Measurements from ENCODE around the gene INAFM2. TPM values are rescaled to one million over a fixed set of nuclear protein-coding genes. Genes with fewer than 3 reads are reported as not detected.
A peak's percentile ranks its signal among the peaks of the same experiment; 100 is the strongest.

INAFM2 gene
- total RNA-seq, 1 donor from 2014 or later = 33.8 TPM

DNA sequence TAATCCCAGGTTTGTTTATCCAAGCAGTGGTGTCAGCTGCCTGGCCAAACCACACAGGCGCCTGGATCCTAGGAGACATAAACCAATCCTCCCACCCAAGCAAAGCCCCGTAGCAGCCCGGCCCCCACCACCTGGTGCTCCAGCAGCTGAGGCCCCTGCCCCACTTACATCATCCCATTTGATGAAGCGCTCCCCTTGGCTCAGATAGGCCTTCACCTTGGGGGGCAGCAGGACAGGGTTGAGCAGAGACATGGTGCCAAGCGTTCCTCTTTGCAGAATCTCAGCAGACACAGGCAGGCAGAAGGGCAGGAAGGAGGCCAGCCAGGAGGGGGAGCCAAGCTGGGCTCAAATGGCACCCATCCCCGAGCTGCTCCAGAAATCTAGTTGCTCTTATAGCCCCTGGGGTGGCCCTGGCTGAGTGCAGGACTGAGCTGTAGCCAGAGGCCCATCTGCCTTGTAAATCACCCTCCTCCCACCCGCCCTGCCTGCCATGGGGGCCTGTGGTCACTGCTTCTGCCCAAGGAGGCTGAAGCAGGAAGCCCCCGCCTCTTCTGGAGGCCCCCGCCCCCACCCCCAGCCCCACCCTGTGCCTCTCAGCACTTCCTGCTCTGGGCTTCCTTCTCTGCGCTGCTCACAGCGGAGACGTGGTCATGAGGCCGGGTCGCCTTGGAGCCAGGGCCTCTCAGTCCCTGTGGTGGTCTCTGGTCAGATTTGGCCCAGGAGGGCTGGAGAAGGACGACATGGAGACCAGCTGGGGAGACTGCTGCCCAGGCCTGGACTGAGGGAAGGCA is 15.9 kb upstream of the INAFM2 start, which contains the start of gene PLCB2:
PLCB2 (minus strand) TSS at position 515 of the 791 bp plus-strand sequence; CDS start at position 252, 263 bp downstream.
- Histone ChIP-seq H3K4me1 (peaks cover 19% of the 10 kb centered on the region), H3K27me3 (ENCODE audit: low read depth) (no peaks in the 10 kb centered on the region), H3K9me3 (no peaks in the 10 kb centered on the region), H3K4me3 (peak within 1 kb of the TSS; percentile 55), H3K36me3 (peaks cover 4% of the 10 kb centered on the region), H3K27ac (peak within 1 kb of the TSS; percentile 84)
- intact Hi-C loops (cut with DNase I) = no loop called here
- peak; percentile 76 for DNase-seq
- TF ChIP-seq, protein P1, sequence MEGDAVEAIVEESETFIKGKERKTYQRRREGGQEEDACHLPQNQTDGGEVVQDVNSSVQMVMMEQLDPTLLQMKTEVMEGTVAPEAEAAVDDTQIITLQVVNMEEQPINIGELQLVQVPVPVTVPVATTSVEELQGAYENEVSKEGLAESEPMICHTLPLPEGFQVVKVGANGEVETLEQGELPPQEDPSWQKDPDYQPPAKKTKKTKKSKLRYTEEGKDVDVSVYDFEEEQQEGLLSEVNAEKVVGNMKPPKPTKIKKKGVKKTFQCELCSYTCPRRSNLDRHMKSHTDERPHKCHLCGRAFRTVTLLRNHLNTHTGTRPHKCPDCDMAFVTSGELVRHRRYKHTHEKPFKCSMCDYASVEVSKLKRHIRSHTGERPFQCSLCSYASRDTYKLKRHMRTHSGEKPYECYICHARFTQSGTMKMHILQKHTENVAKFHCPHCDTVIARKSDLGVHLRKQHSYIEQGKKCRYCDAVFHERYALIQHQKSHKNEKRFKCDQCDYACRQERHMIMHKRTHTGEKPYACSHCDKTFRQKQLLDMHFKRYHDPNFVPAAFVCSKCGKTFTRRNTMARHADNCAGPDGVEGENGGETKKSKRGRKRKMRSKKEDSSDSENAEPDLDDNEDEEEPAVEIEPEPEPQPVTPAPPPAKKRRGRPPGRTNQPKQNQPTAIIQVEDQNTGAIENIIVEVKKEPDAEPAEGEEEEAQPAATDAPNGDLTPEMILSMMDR (IDR thresholded peaks at IDR 0.05) = peak; percentile 24
- peak; percentile 80 to 85 for ATAC-seq

DNA sequence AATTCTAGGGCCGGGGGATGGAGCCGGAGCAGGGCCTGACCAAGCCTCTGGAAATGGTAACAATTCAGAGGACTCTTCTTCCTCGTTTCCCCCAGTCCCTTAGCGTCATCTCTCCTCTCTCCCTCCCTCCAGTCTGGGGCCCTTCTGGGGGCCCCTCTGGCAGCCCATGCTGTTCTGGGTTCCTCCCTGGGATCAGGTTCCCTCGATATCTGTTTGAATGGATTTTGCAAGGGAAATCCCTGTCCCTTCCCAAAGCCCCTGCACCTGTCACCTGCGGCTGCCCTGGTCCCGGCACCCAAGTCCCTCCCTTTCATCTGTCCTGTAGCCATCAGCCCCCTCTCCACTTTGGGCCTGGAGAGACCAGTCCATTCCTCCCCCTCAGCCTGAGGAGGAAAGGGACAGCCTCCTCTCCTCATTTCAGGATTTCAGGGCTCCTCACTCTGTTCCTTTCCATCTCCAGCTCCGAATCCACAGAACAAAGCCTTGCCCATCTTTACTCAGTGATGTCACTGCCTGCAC is 14.1 kb upstream of the INAFM2 start:
- ATAC-seq (no peak), DNase-seq (no peak)
- peaks cover 31% of the 10 kb centered on the region for H3K4me1 ChIP-seq
- intact Hi-C loops (cut with DNase I) = no loop called here
- H3K36me3 ChIP-seq = no peaks in the 10 kb centered on the region
- H3K4me3 ChIP-seq = no peak overlapping the region
- H3K9me3 ChIP-seq = no peaks in the 10 kb centered on the region
- TF ChIP-seq, protein P1 (IDR thresholded peaks at IDR 0.05) = no peak
- H3K27ac ChIP-seq = peak overlapping the region; percentile 84
- H3K27me3 ChIP-seq (ENCODE audit: low read depth) = no peaks in the 10 kb centered on the region

DNA sequence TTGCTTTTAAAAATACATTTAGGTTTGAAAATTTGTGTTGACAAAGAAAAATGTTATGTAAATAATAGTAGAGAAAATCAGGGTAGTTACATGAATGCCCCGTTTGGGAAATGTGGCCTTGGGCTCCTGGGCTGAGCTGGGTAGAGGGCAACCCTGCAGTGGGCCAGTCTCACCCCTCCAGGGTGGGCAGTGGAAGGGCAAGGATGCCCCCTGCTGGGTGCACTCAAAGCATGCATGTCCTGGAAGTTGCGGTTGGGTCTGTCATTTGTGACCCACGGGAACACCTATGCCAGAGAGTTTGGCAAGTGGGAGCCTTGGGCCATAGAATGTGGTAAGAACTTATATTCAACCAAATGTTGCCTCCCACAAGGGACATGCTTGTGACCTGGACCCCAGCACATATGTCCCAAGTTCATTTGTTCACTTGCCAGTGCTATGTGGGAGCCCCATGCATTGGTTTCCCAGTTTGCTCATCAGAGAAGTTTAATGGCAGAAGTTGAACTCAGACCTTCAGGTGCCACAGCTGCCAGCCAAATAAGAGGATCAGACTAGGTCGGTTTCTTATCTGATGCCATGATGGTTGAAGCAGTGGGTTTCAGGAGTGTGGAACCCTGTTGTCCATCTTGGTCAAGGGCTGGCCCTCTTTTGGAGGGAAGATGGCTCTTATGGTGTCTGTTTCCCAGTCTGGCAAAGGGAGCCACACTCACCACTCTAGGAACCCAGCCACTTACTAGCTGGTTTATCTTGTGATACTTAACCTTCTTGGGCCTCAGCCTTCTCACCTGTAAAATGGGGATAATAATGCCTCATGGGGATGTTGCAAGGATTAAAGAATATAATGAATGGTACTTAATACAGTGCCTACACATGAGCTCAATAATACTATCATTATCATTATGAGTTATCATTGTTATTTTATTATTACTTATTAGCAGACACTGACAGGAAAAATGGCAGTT is 13.2 kb upstream of the INAFM2 start:
- intact Hi-C loops (cut with DNase I) = no loop called here
- ATAC-seq (peak; percentile 58 to 67), DNase-seq (peak; percentile 74)
- Histone ChIP-seq H3K4me3 (no peak overlapping the region), H3K9me3 (no peaks in the 10 kb centered on the region), H3K27me3 (ENCODE audit: low read depth) (no peaks in the 10 kb centered on the region), H3K36me3 (no peaks in the 10 kb centered on the region), H3K4me1 (peaks cover 32% of the 10 kb centered on the region), H3K27ac (no peak overlapping the region)
- TF ChIP-seq, protein P1 (IDR thresholded peaks at IDR 0.05) = peak; percentile 71

DNA sequence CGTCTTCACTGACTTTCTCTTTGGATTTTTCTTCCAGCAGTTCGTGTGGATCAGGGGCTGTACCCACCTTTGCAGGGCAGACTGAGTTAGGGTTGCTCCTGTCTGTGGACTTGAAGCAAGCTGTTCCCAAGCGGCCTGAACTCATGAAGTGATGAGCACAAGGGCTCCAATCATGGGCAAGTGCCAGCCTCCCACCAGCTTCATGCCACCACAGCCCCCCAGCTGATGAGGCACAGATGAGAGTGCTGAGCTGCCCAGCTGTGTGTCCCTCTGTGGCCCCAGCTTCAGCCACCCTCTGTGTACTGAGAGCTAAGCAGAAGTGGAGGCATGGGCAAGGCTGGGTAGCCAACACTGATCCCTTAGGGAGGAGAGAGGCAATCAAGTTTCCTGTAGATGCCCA is 12.5 kb upstream of the INAFM2 start:
- Histone ChIP-seq H3K4me1 (peaks cover 29% of the 10 kb centered on the region), H3K27me3 (ENCODE audit: low read depth) (no peaks in the 10 kb centered on the region), H3K36me3 (no peaks in the 10 kb centered on the region), H3K4me3 (no peak overlapping the region), H3K27ac (no peak overlapping the region), H3K9me3 (no peaks in the 10 kb centered on the region)
- DNase-seq = no peak
- intact Hi-C loops (cut with DNase I) = no loop called here
- TF ChIP-seq, protein P1 (IDR thresholded peaks at IDR 0.05) = no peak
- ATAC-seq = no peak
